Inferior parietal cortex (tissue), 1 donor: ENCODE results near the gene CREM.
"Not testable (repeated sequence)": the region's sequence is repeated elsewhere in the genome, so short reads cannot be mapped to it uniquely, and the experiment has no call there.

Source experiments
- DNase-seq: peaks from one replicate; pipeline ENCODE4 v3.0.0-alpha.2; 2016; ENCODE audit errors: extremely low spot score

CREM gene

GRCh38 chr10:35194471-35194870 lies 67.8 kb downstream of the CREM start:
- no peak for DNase-seq

DNA sequence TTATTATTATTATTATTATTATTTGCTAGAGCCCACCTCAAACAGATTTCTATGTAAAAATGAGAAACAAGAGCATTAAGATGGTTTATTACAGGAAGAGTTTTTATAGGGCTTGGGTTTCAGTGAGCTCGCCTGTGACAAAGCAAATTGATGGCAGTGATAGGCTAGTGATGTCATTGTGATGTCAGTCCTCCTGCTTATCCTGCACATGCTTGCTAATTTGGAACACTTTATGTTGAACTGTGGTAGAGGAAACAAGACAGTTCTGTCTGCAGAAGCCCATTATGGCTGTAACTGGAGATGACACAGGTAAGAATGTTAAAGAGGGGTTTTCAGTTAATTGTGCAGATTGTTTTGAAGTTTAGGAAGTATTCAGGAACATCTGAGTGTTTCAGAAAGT lies 68.3 kb downstream of the CREM start:
- no peak for DNase-seq

- DNase-seq = peak; percentile 78
These were observed 69.0 kb downstream of the CREM start for GRCh38 chr10:35195361-35196306.

DNA sequence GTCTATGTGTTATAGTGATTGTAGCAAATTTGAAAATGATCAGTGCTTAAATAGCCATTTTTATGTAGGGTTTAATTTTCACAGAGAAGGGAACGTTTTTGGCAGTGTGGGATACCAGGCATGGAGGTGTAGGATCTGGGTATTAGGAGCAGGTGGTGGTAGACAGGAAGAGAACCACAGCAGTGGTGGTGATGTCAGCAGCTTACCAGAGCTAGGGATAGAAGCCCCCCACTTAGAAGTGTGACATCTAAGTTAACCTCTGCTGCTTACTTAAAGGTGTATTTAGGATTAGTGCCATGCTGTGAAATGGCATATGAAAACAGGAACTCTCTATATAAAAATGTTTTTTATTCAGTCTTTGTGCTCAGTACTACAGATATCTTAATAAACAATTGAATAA lies 73.8 kb downstream of the CREM start:
- no peak for DNase-seq

GRCh38 chr10:35201234-35201633 lies 74.6 kb downstream of the CREM start:
- DNase-seq = no peak

GRCh38 chr10:35202050-35202449 lies 75.4 kb downstream of the CREM start:
- no peak for DNase-seq

GRCh38 chr10:35203745-35204144 lies 77.1 kb downstream of the CREM start:
- no peak for DNase-seq

DNA sequence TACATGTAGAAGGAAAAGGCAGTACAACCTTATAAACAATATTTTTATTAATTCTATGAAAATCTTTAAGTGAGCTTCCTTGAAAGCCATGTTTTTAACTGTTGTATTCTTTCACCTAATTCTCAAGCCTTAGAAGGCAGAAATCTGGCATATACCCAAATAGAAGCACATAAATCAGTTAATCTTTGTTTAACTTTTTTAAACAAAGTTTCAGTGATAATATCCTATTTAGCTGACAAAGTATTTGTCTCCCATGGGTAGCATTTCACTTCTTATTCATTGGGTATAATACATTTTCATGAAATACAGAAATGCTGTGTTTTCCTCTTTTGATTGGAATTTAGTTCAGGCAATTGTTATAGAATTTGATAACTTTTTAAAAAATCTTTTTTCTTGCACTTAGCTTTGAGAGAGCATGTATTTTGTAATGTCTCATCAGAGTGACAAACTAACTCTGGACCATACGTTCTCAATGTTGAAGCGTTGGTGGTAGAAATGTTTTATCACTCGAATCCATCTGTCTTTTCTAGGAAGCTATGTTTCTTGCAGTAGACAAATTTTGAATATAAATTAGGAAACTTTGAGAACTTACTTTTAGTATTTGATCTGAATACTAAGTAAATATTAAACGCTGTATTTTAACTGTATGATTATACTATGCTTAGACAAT lies 78.1 kb downstream of the CREM start:
- DNase-seq = no peak

DNA sequence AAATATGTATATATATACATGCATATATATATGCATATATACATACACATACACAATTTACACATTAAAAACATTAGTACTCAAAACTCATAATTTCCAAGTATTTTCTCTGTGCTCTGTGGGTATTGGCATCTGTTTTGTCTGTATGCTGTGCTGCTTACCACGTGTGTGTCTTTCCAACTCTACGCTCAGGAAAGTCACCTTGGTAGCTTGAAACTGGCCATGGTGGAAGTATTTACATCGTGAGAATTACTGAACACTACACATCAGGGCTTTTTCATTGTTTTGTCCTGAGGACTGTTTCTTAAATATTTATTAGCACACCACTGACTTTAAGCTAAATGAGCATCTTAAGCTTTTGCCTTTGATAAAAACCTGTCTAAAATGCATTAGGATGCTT lies 79.6 kb downstream of the CREM start:
- no peak for DNase-seq

DNA sequence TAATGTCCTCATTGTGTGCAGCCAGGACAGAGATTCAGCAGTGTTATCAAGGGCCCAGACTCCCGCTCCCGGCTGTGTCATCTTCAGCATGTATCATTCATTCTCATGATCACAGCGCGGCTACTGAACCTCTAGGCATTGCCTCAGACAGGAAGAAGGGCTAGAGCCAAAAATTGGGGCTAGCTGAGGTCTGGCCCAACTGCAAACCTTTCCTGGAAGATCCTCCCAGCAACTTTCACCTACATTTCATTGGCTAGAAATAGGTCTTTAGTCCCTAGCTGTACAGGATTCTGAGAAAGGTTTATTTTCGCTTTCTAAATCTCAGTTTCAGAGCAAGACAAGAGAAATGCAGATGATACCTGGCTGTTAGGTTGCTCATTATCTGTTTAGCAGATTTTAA lies 81.9 kb downstream of the CREM start:
- DNase-seq = no peak

DNA sequence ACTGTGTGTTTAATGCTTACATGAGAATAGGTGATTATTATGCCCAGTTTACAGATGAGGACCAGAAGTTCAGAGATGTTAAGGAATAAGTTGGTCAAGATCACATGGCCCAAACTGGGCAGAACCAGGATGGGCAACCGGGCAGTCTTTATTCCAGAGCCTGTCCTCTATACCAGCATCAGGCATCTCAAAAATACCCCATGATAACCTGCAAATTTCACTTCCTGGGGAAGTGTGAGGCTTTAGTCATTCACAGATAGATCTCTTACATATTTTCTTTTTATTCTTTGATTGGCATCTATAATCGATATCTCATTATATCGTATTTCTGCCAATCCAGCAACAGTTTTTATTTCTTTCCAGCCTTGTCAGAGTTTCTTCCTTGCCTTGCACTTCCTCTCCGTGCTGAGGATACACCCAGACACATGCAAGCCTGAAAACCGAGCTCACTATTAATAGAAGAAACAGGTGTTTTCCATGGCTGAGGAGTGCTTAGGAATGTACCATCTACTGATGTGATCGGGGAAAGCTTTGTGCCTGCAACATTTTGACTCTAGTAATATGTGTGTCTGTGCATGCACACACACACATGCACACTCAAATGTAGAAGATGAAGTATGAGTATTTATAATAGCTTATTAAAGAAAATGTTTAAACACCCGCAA lies 82.4 kb downstream of the CREM start:
- no peak for DNase-seq

GRCh38 chr10:35210961-35211360 lies 84.3 kb downstream of the CREM start:
- no peak for DNase-seq

- DNase-seq = no peak
These were observed 84.7 kb downstream of the CREM start for GRCh38 chr10:35211390-35211789.

DNA sequence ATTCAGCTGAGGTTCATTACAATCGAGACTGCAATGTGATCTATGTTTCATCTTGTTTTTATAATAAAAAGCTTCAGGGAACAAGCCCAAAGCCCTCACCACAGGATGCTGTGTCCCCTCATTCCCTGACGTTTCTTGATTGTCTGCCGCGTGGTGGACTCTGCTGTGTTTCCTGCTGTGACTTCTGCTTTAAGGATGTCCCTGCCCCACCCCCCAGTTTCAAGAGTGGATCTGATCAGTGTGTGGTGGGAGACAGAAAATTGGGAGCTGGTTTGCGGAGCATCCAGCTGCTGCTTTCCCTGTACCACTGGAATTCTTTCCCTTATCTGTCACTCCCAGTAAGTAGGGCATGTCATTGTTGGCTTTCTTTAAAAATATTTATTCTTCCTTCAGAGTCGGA lies 86.2 kb downstream of the CREM start:
- no peak for DNase-seq

GRCh38 chr10:35213699-35214098 lies 87.1 kb downstream of the CREM start:
- DNase-seq = no peak

DNA sequence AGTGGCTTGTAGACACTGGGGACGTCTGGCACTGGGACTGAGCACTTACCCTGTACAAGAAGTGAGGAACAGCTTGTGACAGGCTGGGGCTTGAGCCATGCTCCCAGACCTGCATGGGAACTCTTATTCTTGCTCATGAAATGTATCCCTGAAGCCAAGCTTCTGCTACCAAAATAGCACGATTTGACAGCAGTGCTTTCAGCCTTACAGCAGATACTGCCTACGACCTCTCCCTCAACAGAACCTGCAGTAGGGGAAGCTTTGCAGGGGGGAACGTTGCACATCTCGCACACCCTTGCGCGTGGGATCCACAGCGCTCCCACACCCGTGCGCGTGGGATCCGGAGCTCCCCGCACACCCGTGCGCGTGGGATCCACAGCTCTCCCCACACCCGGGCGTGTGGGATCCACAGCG lies 88.0 kb downstream of the CREM start:
- DNase-seq = no peak

- no peak for DNase-seq
These were observed 88.5 kb downstream of the CREM start for GRCh38 chr10:35215107-35215506.

DNA sequence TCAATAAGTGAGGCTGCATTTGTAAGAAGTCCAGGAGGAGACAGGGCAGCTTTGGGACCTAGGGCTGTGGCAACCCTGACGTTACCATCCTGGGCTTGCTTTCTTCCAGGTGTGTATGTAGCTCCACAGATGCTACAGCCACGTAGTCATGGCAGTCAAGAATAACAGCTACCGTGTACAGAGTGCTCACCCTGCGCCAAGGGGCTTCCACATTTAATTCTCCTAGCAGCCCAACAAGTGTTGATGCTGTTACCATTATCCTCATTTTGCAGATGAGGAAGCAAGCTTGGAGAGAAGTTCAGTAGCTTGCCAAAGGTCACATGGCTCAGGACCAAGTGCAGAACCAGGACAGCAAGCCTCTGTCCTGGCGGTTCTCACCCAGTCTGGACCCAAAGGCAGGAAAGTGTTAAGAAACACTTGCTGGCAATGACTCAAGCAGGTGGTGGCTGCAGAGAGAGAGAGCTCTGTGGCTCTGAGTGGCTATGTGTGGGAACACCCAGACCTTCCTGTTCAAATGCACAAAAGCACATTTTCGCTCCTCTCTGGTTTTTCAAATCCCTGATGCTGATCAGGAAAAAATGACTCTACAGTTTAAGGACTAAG lies 89.8 kb downstream of the CREM start:
- DNase-seq = no peak

GRCh38 chr10:35216956-35217355 lies 90.3 kb downstream of the CREM start:
- not testable (repeated sequence) for DNase-seq

DNA sequence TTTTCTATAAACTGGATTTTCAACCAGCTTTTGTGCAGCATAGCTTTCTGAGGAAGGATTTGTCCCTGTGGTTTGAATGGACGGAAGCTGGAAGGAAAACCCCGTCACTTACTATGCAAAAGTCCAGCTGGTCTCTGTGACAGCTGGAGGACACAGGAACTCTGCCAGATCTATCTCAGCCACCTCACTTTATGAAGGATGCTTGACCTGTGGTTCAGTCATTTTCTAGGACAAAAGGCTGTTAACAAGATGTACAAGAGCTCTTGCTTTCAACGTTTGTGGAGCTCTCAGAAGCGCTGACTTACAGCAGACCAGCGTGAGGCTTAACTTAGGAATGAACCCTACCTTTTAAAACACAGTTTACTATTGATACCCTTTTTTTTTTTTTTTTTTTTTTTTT lies 90.8 kb downstream of the CREM start:
- no peak for DNase-seq

DNA sequence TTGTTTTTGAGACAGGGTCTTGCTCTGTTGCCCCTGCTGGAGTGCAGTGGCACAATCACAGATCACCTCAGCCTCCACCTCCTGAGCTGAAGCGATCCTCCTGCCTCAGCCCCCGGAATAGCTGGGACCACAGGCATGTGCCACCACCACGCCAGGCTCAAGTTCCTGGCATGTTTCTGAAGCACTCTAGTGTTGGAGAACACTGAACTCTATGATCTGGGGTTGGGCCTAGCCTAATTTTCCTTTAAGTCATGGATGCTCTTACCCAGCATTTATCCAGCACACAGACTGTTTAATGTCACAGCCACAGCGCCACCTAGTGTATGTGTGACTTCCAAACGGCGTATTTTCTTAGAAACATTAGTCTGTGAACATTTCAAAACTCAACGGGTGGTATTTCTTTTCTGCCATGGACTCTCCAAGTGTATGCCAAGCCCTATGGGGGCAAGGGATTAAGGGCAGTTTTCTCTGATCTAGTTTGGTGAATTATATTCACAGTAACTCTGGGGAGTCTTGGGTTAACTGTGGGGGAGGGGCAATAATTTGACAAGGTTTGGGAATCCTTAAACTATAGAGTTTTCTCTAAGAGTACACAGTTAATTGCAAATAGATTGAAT lies 91.8 kb downstream of the CREM start:
- peak; percentile 95 for DNase-seq

- DNase-seq = no peak
These were observed 92.6 kb downstream of the CREM start for GRCh38 chr10:35219292-35219691.
